Uterus (tissue), 2 donors: Measurements from ENCODE around the gene TRIP12.

Experiments
- CTCF ChIP-seq, 4 experiments: fragments of 200-600 bp in 2 of 4; fragments of 450-650 bp in 2 of 4; sonication (generic) in 2 of 4; IDR thresholded peaks; one replicate each; pipeline ENCODE4 v1.5.1; 2016 to 2019; ENCODE audit warnings: antibody characterized with exemption in 4 of 4, mild to moderate bottlenecking in 2 of 4, moderate library complexity in 1 of 4
- POLR2A ChIP-seq, 2 donors: fragments of 450-650 bp; IDR thresholded peaks; one replicate each; pipeline ENCODE4 v1.6.1; 2016; ENCODE audit warnings: antibody characterized with exemption in 2 of 2, mild to moderate bottlenecking in 1 of 2, moderate library complexity in 1 of 2

- TF ChIP-seq CTCF (IDR thresholded peaks at IDR 0.05) (no peak), POLR2A (IDR thresholded peaks at IDR 0.05) (no peak)
These were observed 195.9 kb downstream of the TRIP12 start for GRCh38 chr2:229725716-229726574.
